ENCODE data around the gene PRRC2A. TPM values are rescaled to one million over a fixed set of nuclear protein-coding genes. Genes with fewer than 3 reads are reported as not detected.

Gene PRRC2A
- total RNA-seq, 4 donors from 2014 or later, result 100 to 163 (median 113) TPM

GRCh38 chr6:31614684-31615578, 5.6 kb upstream of the PRRC2A start, which contains the start of gene AIF1:
TSS of gene AIF1 (plus strand) at chr6:31615234. CDS start at chr6:31615330, 96 bp downstream.
- H3K27me3 ChIP-seq, result no peaks in the 10 kb centered on the region
- H3K4me1 ChIP-seq, result peaks cover 4% of the 10 kb centered on the region
- 68% methylated on average over 6 of the region's 6 CpGs for WGBS
- no peaks in the 10 kb centered on the region for H3K9me3 ChIP-seq
- no peak for TF ChIP-seq CTCF (IDR thresholded peaks at IDR 0.05)
- no peak for TF ChIP-seq EP300 (IDR thresholded peaks at IDR 0.05)
- TF ChIP-seq POLR2A (IDR thresholded peaks at IDR 0.05), result no peak
- no peak for TF ChIP-seq POLR2AphosphoS5 (IDR thresholded peaks at IDR 0.05)
- DNase-seq (ENCODE audit: low spot score in 2 of 2), result no peak
- H3K4me3 ChIP-seq, result peak within 1 kb of the TSS; percentile 8
- H3K27ac ChIP-seq, result no peak within 1 kb of the TSS
- H3K36me3 ChIP-seq, result no peaks in the 10 kb centered on the region

- peak overlapping the region; percentile 8 for H3K4me3 ChIP-seq
- no peak overlapping the region for H3K27ac ChIP-seq
- no peak for DNase-seq (ENCODE audit: low spot score in 2 of 2)
- H3K9me3 ChIP-seq, result no peaks in the 10 kb centered on the region
- TF ChIP-seq CTCF (IDR thresholded peaks at IDR 0.05) (no peak), EP300 (IDR thresholded peaks at IDR 0.05) (no peak), POLR2A (IDR thresholded peaks at IDR 0.05) (no peak), POLR2AphosphoS5 (IDR thresholded peaks at IDR 0.05) (no peak)
- H3K36me3 ChIP-seq, result no peaks in the 10 kb centered on the region
- H3K4me1 ChIP-seq, result peaks cover 4% of the 10 kb centered on the region
- 52% methylated on average over 7 of the region's 7 CpGs for WGBS
- no peaks in the 10 kb centered on the region for H3K27me3 ChIP-seq
Observed at GRCh38 chr6:31615748-31616147, 4.8 kb upstream of the PRRC2A start.

- TF ChIP-seq POLR2A (IDR thresholded peaks at IDR 0.05) (no peak), POLR2AphosphoS5 (IDR thresholded peaks at IDR 0.05) (no peak), CTCF (IDR thresholded peaks at IDR 0.05) (no peak), EP300 (IDR thresholded peaks at IDR 0.05) (no peak)
- Histone ChIP-seq H3K4me1 (peaks cover 14% of the 10 kb centered on the region), H3K27me3 (no peaks in the 10 kb centered on the region), H3K4me3 (no peak overlapping the region), H3K36me3 (no peaks in the 10 kb centered on the region), H3K9me3 (no peaks in the 10 kb centered on the region), H3K27ac (no peak overlapping the region)
- WGBS, result 88% methylated on average over 2 of the region's 2 CpGs
- no peak for DNase-seq (ENCODE audit: low spot score in 2 of 2)
Observed at GRCh38 chr6:31617010-31617409, 3.5 kb upstream of the PRRC2A start.

- WGBS, result under 1% methylated on average over 50 of the region's 50 CpGs
- Histone ChIP-seq H3K27me3 (no peaks in the 10 kb centered on the region), H3K4me1 (peaks cover 24% of the 10 kb centered on the region), H3K4me3 (peak overlapping the region; percentile 65), H3K9me3 (no peaks in the 10 kb centered on the region), H3K36me3 (peaks cover 17% of the 10 kb centered on the region), H3K27ac (peak overlapping the region; percentile 96)
- no peak for TF ChIP-seq EP300 (IDR thresholded peaks at IDR 0.05)
- TF ChIP-seq POLR2A (IDR thresholded peaks at IDR 0.05), result peak; percentile 79 to 92
- TF ChIP-seq POLR2AphosphoS5 (IDR thresholded peaks at IDR 0.05), result peak; percentile 4 to 87 (median 85)
- no peak for TF ChIP-seq CTCF (IDR thresholded peaks at IDR 0.05)
- peak; percentile 99 to 100 for DNase-seq (ENCODE audit: low spot score in 2 of 2)
Observed at GRCh38 chr6:31619805-31620585, 520 bp upstream of the PRRC2A start.

Measured in suprapubic skin (tissue), 4 donors.